Body of pancreas (tissue), 4 donors: ENCODE results near the gene SNAPIN.

ENCODE experiments used
- POLR2A ChIP-seq, 3 donors: fragments of 450-650 bp; IDR thresholded peaks; one replicate each; pipeline ENCODE4 v1.6.1; 2016; ENCODE audit warnings: antibody characterized with exemption in 3 of 3, mild to moderate bottlenecking in 2 of 3
- TF ChIP-seq, protein P1 (sequence below), 7 experiments: fragments of 450-650 bp in 4 of 7; fragments of 200-600 bp in 3 of 7; sonication (generic) in 3 of 7; IDR thresholded peaks; one replicate each; pipeline ENCODE4 v1.5.1; 2016 to 2019; ENCODE audit warnings: antibody characterized with exemption in 7 of 7

DNA sequence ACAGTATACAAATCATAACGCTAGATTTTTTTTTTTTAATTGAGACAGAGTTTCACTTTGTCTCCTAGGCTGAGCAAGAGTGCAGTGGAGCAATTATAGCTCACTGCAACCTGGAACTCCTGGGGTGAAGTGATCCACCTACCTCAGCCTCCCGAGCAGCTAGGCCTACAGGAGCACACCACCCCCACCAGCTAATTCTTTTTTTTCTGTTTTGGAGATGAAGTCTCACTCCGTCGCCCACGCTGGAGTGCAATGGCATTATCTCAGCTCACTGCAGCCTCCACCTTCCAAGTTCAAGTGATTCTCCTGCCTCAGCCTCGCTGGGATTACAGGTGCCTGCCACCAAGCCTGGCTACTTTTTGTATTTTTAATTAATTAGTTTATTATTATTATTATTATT, 41.3 kb downstream of the SNAPIN start:
- TF ChIP-seq, protein P1, sequence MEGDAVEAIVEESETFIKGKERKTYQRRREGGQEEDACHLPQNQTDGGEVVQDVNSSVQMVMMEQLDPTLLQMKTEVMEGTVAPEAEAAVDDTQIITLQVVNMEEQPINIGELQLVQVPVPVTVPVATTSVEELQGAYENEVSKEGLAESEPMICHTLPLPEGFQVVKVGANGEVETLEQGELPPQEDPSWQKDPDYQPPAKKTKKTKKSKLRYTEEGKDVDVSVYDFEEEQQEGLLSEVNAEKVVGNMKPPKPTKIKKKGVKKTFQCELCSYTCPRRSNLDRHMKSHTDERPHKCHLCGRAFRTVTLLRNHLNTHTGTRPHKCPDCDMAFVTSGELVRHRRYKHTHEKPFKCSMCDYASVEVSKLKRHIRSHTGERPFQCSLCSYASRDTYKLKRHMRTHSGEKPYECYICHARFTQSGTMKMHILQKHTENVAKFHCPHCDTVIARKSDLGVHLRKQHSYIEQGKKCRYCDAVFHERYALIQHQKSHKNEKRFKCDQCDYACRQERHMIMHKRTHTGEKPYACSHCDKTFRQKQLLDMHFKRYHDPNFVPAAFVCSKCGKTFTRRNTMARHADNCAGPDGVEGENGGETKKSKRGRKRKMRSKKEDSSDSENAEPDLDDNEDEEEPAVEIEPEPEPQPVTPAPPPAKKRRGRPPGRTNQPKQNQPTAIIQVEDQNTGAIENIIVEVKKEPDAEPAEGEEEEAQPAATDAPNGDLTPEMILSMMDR (IDR thresholded peaks at IDR 0.05): no peak
- TF ChIP-seq POLR2A (IDR thresholded peaks at IDR 0.05): no peak
